K562 (cell line): ENCODE results near the gene TULP1. TPM values are rescaled to one million over a fixed set of nuclear protein-coding genes. Genes with fewer than 3 reads are reported as not detected.
A peak's percentile ranks its signal among the peaks of the same experiment; 100 is the strongest.

ENCODE experiments used
- ARNT ChIP-seq, 2 experiments: fragments of 450-650 bp; IDR thresholded peaks; 2 replicates each; pipeline ENCODE4 v1.6.1; 2016; ENCODE audit warnings: mild to moderate bottlenecking in 1 of 2
- ATF4 ChIP-seq: fragments of 450-650 bp; formaldehyde crosslinking; IDR thresholded peaks from 2 replicates; pipeline ENCODE4 v1.4.0; 2022; ENCODE audit warnings: mild to moderate bottlenecking, moderate library complexity
- CCNT2 ChIP-seq: IDR thresholded peaks from 2 replicates; pipeline ENCODE4 v1.6.1; 2011; ENCODE audit warnings: borderline replicate concordance, low read depth, mild to moderate bottlenecking, moderate library complexity, mixed read lengths, low read length; ENCODE audit not compliant: insufficient read length; ENCODE audit errors: extremely low read depth
- CREM ChIP-seq: IDR thresholded peaks from 2 replicates; pipeline ENCODE4 v1.6.1; 2014; ENCODE audit warnings: antibody characterized with exemption, low read depth
- CTBP1 ChIP-seq: fragments of 450-650 bp; IDR thresholded peaks from 2 replicates; pipeline ENCODE4 v1.6.1; 2016; ENCODE audit warnings: borderline replicate concordance
- ETV1 ChIP-seq: fragments of 450-650 bp; conservative IDR thresholded peaks from 2 replicates; pipeline ENCODE4 v1.6.1; 2016; ENCODE audit warnings: missing genetic modification characterization, control low read depth, low read depth, missing compliant biosample characterization
- GTF2A2 ChIP-seq: IDR thresholded peaks from 2 replicates; pipeline ENCODE4 v1.6.1; 2016; ENCODE audit warnings: mild to moderate bottlenecking, missing genetic modification characterization, missing compliant biosample characterization
- HMG20B ChIP-seq: fragments of 250-450 bp; sonication (Bioruptor Pico); IDR thresholded peaks from 2 replicates; pipeline ENCODE4 v1.5.0; 2021; ENCODE audit warnings: mild to moderate bottlenecking
- MEF2A ChIP-seq: IDR thresholded peaks from 2 replicates; pipeline ENCODE4 v1.6.1; 2011; ENCODE audit warnings: low read depth, mild to moderate bottlenecking, low read length, moderate library complexity; ENCODE audit not compliant: control insufficient read depth
- NCOA4 ChIP-seq: fragments of 450-650 bp; IDR thresholded peaks from 2 replicates; pipeline ENCODE4 v1.6.1; 2018; ENCODE audit warnings: mild to moderate bottlenecking; ENCODE audit not compliant: partially characterized antibody
- NFE2L1 ChIP-seq: fragments of 450-650 bp; IDR thresholded peaks from 2 replicates; pipeline ENCODE4 v1.6.1; 2016; ENCODE audit warnings: missing genetic modification characterization, low read depth, mild to moderate bottlenecking, missing compliant biosample characterization, moderate library complexity, borderline replicate concordance
- PHF8 ChIP-seq: fragments of 200-600 bp; sonication (generic); IDR thresholded peaks from 2 replicates; pipeline ENCODE4 v1.6.1; 2012; ENCODE audit warnings: mixed run types, mild to moderate bottlenecking, inconsistent platforms, low read length, moderate library complexity, borderline replicate concordance
- PTRF ChIP-seq: fragments of 450-650 bp; IDR thresholded peaks from 2 replicates; pipeline ENCODE4 v1.6.1; 2016; ENCODE audit warnings: mild to moderate bottlenecking, missing genetic modification characterization, missing compliant biosample characterization
- RB1 ChIP-seq: fragments of 450-650 bp; IDR thresholded peaks from 2 replicates; pipeline ENCODE4 v1.6.1; 2017; ENCODE audit warnings: low read depth, mild to moderate bottlenecking
- SMARCA4 ChIP-seq: fragments of 450-650 bp; IDR thresholded peaks from 2 replicates; pipeline ENCODE4 v1.6.1; 2016
- SMARCC2 ChIP-seq: fragments of 450-650 bp; IDR thresholded peaks from 2 replicates; pipeline ENCODE4 v1.6.1; 2017; ENCODE audit warnings: antibody characterized with exemption, moderate library complexity, mild to moderate bottlenecking, low read depth
- ZNF639 ChIP-seq, 2 experiments: fragments of 200-800 bp in 1 of 2; sonication (Bioruptor generic) in 1 of 2; sonication (generic) in 1 of 2; formaldehyde crosslinking in 1 of 2; IDR thresholded peaks in 1 of 2; conservative IDR thresholded peaks in 1 of 2; 2 replicates each; pipeline versions ENCODE4 v1.5.0 to v1.6.1; 2016 to 2020; ENCODE audit warnings: missing compliant biosample characterization in 1 of 2, missing genetic modification characterization in 1 of 2, missing genetic modification reagents in 1 of 2
- polyA plus RNA-seq, 8 experiments: library from polyadenylated mRNA; depleted of rRNA in 4 of 8; stranded (reverse) in 5 of 8; unstranded in 3 of 8; fragments of >200 nt; fragmentation: Nextera tagmentation in 2 of 8; fragmentation: Illumina TruSeq in 1 of 8; extraction: Ambion mirVana in 2 of 8; extraction: Trizol in 1 of 8; gene quantifications; 2 replicates each; pipeline versions ENCODE4 v1.2.1 to v1.2.3, GENCODE V29; 2011 to 2014; ENCODE audit warnings: inconsistent platforms in 1 of 8, missing spikeins in 1 of 8
- total RNA-seq, 7 experiments: library from RNA; depleted of rRNA in 6 of 7; stranded (reverse); fragments of >200 nt in 6 of 7; fragmentation: Illumina TruSeq in 2 of 7; extraction: Trizol in 2 of 7; gene quantifications; 2 replicates each; pipeline versions ENCODE4 v1.2.1 to v1.2.3, GENCODE V29; 2011 to 2021; ENCODE audit warnings: low replicate concordance in 1 of 7
- TF ChIP-seq, protein P1 (sequence below): fragments of 450-650 bp; IDR thresholded peaks from 2 replicates; pipeline ENCODE4 v1.6.1; 2016; ENCODE audit warnings: mild to moderate bottlenecking
- TF ChIP-seq, protein P2 (sequence below): sonication (generic); formaldehyde crosslinking; IDR thresholded peaks from 2 replicates; pipeline ENCODE4 v1.8.0; 2023; ENCODE audit warnings: mild to moderate bottlenecking, missing genetic modification reagents

Gene TULP1
- total and polyA plus RNA-seq, 9 of the 15 experiments (the other 6 are each of a cell fraction or from before 2014, with no cell fraction given): 0.06 to 0.17 (median 0.09) TPM; not detected in 6

GRCh38 chr6:35496841-35497570 is 15.7 kb downstream of the TULP1 start, which contains the start of gene TEAD3 (continued):
- TF ChIP-seq, protein P1, sequence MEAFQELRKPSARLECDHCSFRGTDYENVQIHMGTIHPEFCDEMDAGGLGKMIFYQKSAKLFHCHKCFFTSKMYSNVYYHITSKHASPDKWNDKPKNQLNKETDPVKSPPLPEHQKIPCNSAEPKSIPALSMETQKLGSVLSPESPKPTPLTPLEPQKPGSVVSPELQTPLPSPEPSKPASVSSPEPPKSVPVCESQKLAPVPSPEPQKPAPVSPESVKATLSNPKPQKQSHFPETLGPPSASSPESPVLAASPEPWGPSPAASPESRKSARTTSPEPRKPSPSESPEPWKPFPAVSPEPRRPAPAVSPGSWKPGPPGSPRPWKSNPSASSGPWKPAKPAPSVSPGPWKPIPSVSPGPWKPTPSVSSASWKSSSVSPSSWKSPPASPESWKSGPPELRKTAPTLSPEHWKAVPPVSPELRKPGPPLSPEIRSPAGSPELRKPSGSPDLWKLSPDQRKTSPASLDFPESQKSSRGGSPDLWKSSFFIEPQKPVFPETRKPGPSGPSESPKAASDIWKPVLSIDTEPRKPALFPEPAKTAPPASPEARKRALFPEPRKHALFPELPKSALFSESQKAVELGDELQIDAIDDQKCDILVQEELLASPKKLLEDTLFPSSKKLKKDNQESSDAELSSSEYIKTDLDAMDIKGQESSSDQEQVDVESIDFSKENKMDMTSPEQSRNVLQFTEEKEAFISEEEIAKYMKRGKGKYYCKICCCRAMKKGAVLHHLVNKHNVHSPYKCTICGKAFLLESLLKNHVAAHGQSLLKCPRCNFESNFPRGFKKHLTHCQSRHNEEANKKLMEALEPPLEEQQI: no peak
- no peak for TF ChIP-seq ATF4 (CRISPR knock-in tag)
- TF ChIP-seq SMARCC2: no peak
- TF ChIP-seq CREM: 0 out of 2 replicates have a peak, but pooled peaks have one; percentile 15
- no peak for TF ChIP-seq SMARCA4
- TF ChIP-seq CTBP1: no peak; the same call in 1 of the 2 replicates
- TF ChIP-seq GTF2A2 (tag): no peak
- no peak for TF ChIP-seq PTRF (tag)
- no peak for TF ChIP-seq MEF2A
- peak in 1 of 2 experiments; percentile 83; a peak in 2 of 4 replicates for TF ChIP-seq ZNF639 (CRISPR knock-in tag; conservative IDR thresholded peaks at IDR 0.05 in 1 of 2, IDR thresholded peaks at IDR 0.05 in 1 of 2)
- TF ChIP-seq NCOA4: no peak
- no peak for TF ChIP-seq ETV1 (tag)
- no peak for TF ChIP-seq NFE2L1 (tag)
- TF ChIP-seq CCNT2: peak; percentile 30
- TF ChIP-seq PHF8: peak; percentile 57; the same call in 1 of the 2 replicates
- no peak for TF ChIP-seq HMG20B
- peak; percentile 89 for TF ChIP-seq RB1
- TF ChIP-seq, protein P2, sequence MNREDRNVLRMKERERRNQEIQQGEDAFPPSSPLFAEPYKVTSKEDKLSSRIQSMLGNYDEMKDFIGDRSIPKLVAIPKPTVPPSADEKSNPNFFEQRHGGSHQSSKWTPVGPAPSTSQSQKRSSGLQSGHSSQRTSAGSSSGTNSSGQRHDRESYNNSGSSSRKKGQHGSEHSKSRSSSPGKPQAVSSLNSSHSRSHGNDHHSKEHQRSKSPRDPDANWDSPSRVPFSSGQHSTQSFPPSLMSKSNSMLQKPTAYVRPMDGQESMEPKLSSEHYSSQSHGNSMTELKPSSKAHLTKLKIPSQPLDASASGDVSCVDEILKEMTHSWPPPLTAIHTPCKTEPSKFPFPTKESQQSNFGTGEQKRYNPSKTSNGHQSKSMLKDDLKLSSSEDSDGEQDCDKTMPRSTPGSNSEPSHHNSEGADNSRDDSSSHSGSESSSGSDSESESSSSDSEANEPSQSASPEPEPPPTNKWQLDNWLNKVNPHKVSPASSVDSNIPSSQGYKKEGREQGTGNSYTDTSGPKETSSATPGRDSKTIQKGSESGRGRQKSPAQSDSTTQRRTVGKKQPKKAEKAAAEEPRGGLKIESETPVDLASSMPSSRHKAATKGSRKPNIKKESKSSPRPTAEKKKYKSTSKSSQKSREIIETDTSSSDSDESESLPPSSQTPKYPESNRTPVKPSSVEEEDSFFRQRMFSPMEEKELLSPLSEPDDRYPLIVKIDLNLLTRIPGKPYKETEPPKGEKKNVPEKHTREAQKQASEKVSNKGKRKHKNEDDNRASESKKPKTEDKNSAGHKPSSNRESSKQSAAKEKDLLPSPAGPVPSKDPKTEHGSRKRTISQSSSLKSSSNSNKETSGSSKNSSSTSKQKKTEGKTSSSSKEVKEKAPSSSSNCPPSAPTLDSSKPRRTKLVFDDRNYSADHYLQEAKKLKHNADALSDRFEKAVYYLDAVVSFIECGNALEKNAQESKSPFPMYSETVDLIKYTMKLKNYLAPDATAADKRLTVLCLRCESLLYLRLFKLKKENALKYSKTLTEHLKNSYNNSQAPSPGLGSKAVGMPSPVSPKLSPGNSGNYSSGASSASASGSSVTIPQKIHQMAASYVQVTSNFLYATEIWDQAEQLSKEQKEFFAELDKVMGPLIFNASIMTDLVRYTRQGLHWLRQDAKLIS (CRISPR knock-in tag): no peak
- no peak for TF ChIP-seq ARNT (IDR thresholded peaks at IDR 0.05)
